ENCODE results near the gene GRID2. TPM values are rescaled to one million over a fixed set of nuclear protein-coding genes. Genes with fewer than 3 reads are reported as not detected.

Gene GRID2
- total and polyA plus RNA-seq, 9 of the 15 experiments (the other 6 are each of a cell fraction or from before 2014, with no cell fraction given) = 0.04 TPM; not detected in 7

DNA sequence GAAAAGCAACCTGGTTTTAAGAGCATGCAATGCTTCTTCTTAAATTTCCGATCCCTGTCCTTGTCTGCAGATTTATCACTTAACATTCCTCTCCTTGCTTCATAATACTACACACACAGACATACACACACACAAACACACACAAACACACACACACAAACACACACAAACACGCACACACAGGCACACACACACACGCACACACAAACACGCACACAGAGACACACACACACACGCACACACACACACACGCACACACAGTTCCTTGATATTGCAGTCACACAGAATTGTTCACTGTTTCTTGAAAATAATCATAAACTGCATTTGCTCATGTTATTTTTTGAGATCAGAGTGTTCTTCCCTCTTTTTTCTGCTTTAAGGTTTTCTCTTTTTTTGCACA, 1066.5 kb downstream of the GRID2 start (continued):
- no peak for TF ChIP-seq TCF15 (CRISPR knock-in tag; IDR thresholded peaks at IDR 0.05)
- TF ChIP-seq HDAC2 (IDR thresholded peaks at IDR 0.05) = no peak
- TF ChIP-seq GATA2 (CRISPR knock-in tag; IDR thresholded peaks at IDR 0.05) = no peak
- no peak for TF ChIP-seq POLR2AphosphoS2 (IDR thresholded peaks at IDR 0.05; ENCODE audit: low read length)

GRCh38 chr4:93373893-93374860, 1070.4 kb downstream of the GRID2 start:
- no peak overlapping the region for H3K4me3 ChIP-seq
- ChIA-PET CTCF (ENCODE audit: low intra/inter-chr PET ratio) (no interaction called here), POLR2A (no interaction called here)
- no peak overlapping the region for H3K4me2 ChIP-seq (ENCODE audit: insufficient read depth, low read length)
- H2AFZ ChIP-seq (ENCODE audit: low read depth, low read length) = no peak overlapping the region
- no peak for ATAC-seq
- H3K36me3 ChIP-seq (ENCODE audit: control insufficient read depth, insufficient read depth, low read length) = no peaks in the 10 kb centered on the region
- H3K27me3 ChIP-seq (ENCODE audit: control insufficient read depth in 2 of 2, insufficient read depth in 2 of 2, low read length in 2 of 2) = no peaks in the 10 kb centered on the region
- no peaks in the 10 kb centered on the region for H3K9me1 ChIP-seq (ENCODE audit: control insufficient read depth, insufficient read depth, low read length)
- no peak for FAIRE-seq
- H3K27ac ChIP-seq (ENCODE audit: extremely low read depth, low read depth, low read length) = no peak overlapping the region
- intact Hi-C loops (cut with micrococcal nuclease) = no loop called here
- in situ Hi-C loops (cut with MboI) = no loop called here
- H4K20me1 ChIP-seq (replicated peaks; ENCODE audit: control insufficient read depth, insufficient read depth, low read length) = no peaks in the 10 kb centered on the region
- DNase-seq (ENCODE audit: extremely low read depth in 1 of 4, low spot score in 3 of 4) = no peak
- WGBS (ENCODE audit: insufficient coverage, low coverage, missing lambda C conversion rate) = 0% methylated on average over 4 of the region's 4 CpGs
- H3K79me2 ChIP-seq (ENCODE audit: control insufficient read depth, insufficient read depth, low read length) = no peaks in the 10 kb centered on the region
- no peaks in the 10 kb centered on the region; the same call in 1 of the 2 replicates for H3K9me3 ChIP-seq (replicated peaks; ENCODE audit: control insufficient read depth, insufficient read depth, low read depth, low read length)
- H3K4me1 ChIP-seq (replicated peaks in 1 of 2; ENCODE audit: control insufficient read depth in 2 of 2, insufficient read depth in 2 of 2, low read length in 2 of 2) = no peaks in the 10 kb centered on the region
- no TSS peak for BruUV-seq (replicated peaks)
- no peak overlapping the region for H3K9ac ChIP-seq (ENCODE audit: insufficient read depth in 1 of 2, low read depth in 2 of 2, low read length in 2 of 2)
- TF ChIP-seq ARID4B (CRISPR knock-in tag; IDR thresholded peaks at IDR 0.05) (no peak), ZBTB26 (CRISPR knock-in tag; IDR thresholded peaks at IDR 0.05) (no peak), ZFPM2 (CRISPR knock-in tag; IDR thresholded peaks at IDR 0.05) (no peak), NFXL1 (CRISPR knock-in tag; IDR thresholded peaks at IDR 0.05) (no peak), FOXO4 (CRISPR knock-in tag; IDR thresholded peaks at IDR 0.05) (no peak), NEUROD1 (IDR thresholded peaks at IDR 0.05; ENCODE audit: borderline replicate concordance, low read depth, low read length, partially characterized antibody) (no peak), HES1 (IDR thresholded peaks at IDR 0.05; ENCODE audit: low read depth) (no peak)
